ENCODE results near the gene PIK3CA. TPM values are rescaled to one million over a fixed set of nuclear protein-coding genes. Genes with fewer than 3 reads are reported as not detected.

The PIK3CA gene
- total and polyA plus RNA-seq, 2 experiments from 2014 or later: 8.3 to 22.5 TPM

DNA sequence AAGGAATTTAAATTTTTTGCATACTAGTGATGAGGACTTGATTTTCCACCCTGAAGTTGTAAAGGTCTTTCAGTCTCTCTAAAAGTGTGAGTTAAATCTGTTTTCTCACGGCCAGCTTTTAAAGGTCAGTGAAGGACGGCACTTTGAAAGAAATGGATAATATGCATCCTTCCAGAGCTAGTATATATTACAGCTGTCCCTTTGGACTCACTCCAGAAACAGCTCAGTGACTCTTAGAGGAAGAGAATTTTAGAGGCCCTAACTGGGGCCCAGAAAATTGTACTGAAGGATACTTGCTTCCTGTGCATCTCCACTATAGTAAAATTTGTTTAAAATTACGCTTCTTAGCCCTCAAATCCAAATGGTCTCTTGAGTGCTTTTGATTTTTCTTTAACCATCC is 41.6 kb downstream of the PIK3CA start:
- H3K4me2 ChIP-seq (ENCODE audit: unreplicated experiment): peak overlapping the region; percentile 27
- in situ Hi-C loops (cut with MboI): no loop called here

DNA sequence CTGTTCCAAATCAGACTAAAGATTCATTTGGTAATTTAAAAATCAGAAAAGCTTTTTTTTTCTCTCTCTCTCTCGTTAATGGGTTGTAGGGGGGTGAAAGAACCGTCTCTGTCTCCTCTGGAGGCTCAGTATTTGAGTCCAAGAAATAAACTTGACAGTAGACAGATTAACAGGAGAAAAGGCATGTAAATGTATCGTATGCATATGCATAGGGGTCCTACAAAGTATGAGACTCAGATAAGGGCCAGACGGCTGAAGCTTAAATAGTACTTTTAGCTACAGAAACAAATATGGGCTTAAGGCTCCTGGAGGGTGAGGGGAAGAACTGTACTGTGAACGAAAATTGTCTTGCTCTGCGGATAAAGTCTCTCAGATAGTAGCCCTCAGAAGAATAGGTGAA is 42.4 kb downstream of the PIK3CA start:
- Histone ChIP-seq H3K9me2 (ENCODE audit: insufficient read depth) (no peaks in the 10 kb centered on the region), H2AFZ (no peak overlapping the region), H3K4me2 (ENCODE audit: unreplicated experiment) (no peak overlapping the region), H3K27ac (no peak overlapping the region), H3K4me1 (ENCODE audit: insufficient read depth) (peaks cover 11% of the 10 kb centered on the region), H3K9me3 (ENCODE audit: low read depth) (no peaks in the 10 kb centered on the region), H3F3A (ENCODE audit: insufficient read depth) (no peaks in the 10 kb centered on the region), H3K79me2 (ENCODE audit: insufficient read depth) (peaks cover 96% of the 10 kb centered on the region), H3K9ac (no peak overlapping the region), H4K20me1 (ENCODE audit: insufficient read depth) (peaks cover 30% of the 10 kb centered on the region; the same call in 1 of the 2 replicates), H3K36me3 (ENCODE audit: low read depth) (no peaks in the 10 kb centered on the region), H3K27me3 (replicated peaks; ENCODE audit: insufficient read depth) (no peaks in the 10 kb centered on the region), H3K4me3 (no peak overlapping the region)
- 84 to 87% methylated on average over 6 of the region's 6 CpGs for WGBS, 2 experiments (ENCODE audit: low coverage in 1 of 2, low lambda C conversion rate in 2 of 2, missing lambda C conversion rate in 2 of 2)
- in situ Hi-C loops (cut with MboI): no loop called here
- no peak for DNase-seq
- TF ChIP-seq EZH2 (IDR thresholded peaks at IDR 0.05; ENCODE audit: insufficient read depth, poor library complexity, severe bottlenecking) (no peak), EZH2phosphoT487 (IDR thresholded peaks at IDR 0.05; ENCODE audit: insufficient read depth, low read depth) (no peak)

More for the DNA sequence above, 41.6 kb downstream of the PIK3CA start:
- peaks cover 11% of the 10 kb centered on the region for H3K4me1 ChIP-seq (ENCODE audit: insufficient read depth)
- H4K20me1 ChIP-seq (ENCODE audit: insufficient read depth): peaks cover 25% of the 10 kb centered on the region; the same call in 1 of the 2 replicates
- peaks cover 96% of the 10 kb centered on the region for H3K79me2 ChIP-seq (ENCODE audit: insufficient read depth)
- TF ChIP-seq EZH2phosphoT487 (IDR thresholded peaks at IDR 0.05; ENCODE audit: insufficient read depth, low read depth): no peak
- TF ChIP-seq EZH2 (IDR thresholded peaks at IDR 0.05; ENCODE audit: insufficient read depth, poor library complexity, severe bottlenecking): no peak
- H3K27ac ChIP-seq: no peak overlapping the region
- no peaks in the 10 kb centered on the region for H3K9me2 ChIP-seq (ENCODE audit: insufficient read depth)
- no peaks in the 10 kb centered on the region for H3F3A ChIP-seq (ENCODE audit: insufficient read depth)
- peak; percentile 75 for DNase-seq
- H3K9ac ChIP-seq: no peak overlapping the region
- no peaks in the 10 kb centered on the region for H3K36me3 ChIP-seq (ENCODE audit: low read depth)
- WGBS, 2 experiments (ENCODE audit: low coverage in 1 of 2, low lambda C conversion rate in 2 of 2, missing lambda C conversion rate in 2 of 2): 45 to 46% methylated on average over 3 of the region's 3 CpGs
- H3K27me3 ChIP-seq (replicated peaks; ENCODE audit: insufficient read depth): no peaks in the 10 kb centered on the region
- H3K9me3 ChIP-seq (ENCODE audit: low read depth): no peaks in the 10 kb centered on the region
- H2AFZ ChIP-seq: no peak overlapping the region
- H3K4me3 ChIP-seq: no peak overlapping the region

DNA sequence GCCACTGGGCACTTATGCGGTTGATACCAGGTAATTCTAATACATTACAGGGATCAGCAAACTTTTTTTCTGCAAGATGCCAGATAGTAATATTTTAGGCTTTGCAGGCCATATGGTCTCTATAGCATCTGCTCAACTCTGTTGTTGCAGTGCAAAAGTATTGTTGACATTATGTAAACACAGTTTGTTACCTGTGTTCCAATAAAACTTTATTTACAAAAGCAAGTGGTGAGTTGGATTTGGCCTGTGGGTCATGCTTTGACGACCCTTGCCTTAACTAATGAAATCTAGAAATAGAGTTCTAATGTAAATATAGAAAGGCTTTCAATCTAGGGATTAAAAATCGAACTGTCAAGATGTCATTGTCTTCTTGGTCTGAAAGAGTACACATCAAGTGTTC is 44.4 kb downstream of the PIK3CA start:
- no peaks in the 10 kb centered on the region for H3K36me3 ChIP-seq (ENCODE audit: low read depth)
- H3K27me3 ChIP-seq (replicated peaks; ENCODE audit: insufficient read depth): no peaks in the 10 kb centered on the region
- peaks cover 24% of the 10 kb centered on the region for H3K4me1 ChIP-seq (ENCODE audit: insufficient read depth)
- no peak overlapping the region for H2AFZ ChIP-seq
- H3K9ac ChIP-seq: no peak overlapping the region
- H4K20me1 ChIP-seq (ENCODE audit: insufficient read depth): peaks cover 29% of the 10 kb centered on the region
- in situ Hi-C loops (cut with MboI): no loop called here
- no peaks in the 10 kb centered on the region for H3K9me2 ChIP-seq (ENCODE audit: insufficient read depth)
- H3K79me2 ChIP-seq (ENCODE audit: insufficient read depth): peaks cover 97% of the 10 kb centered on the region
- no peak for DNase-seq
- H3K9me3 ChIP-seq (ENCODE audit: low read depth): no peaks in the 10 kb centered on the region
- TF ChIP-seq EZH2 (IDR thresholded peaks at IDR 0.05; ENCODE audit: insufficient read depth, poor library complexity, severe bottlenecking) (no peak), EZH2phosphoT487 (IDR thresholded peaks at IDR 0.05; ENCODE audit: insufficient read depth, low read depth) (no peak)
- 91% methylated on average over 3 of the region's 3 CpGs for WGBS, 2 experiments (ENCODE audit: low coverage in 1 of 2, low lambda C conversion rate in 2 of 2, missing lambda C conversion rate in 2 of 2)
- H3K4me3 ChIP-seq: no peak overlapping the region
- no peak overlapping the region for H3K4me2 ChIP-seq (ENCODE audit: unreplicated experiment)
- H3F3A ChIP-seq (ENCODE audit: insufficient read depth): peaks cover 6% of the 10 kb centered on the region
- no peak overlapping the region for H3K27ac ChIP-seq

DNA sequence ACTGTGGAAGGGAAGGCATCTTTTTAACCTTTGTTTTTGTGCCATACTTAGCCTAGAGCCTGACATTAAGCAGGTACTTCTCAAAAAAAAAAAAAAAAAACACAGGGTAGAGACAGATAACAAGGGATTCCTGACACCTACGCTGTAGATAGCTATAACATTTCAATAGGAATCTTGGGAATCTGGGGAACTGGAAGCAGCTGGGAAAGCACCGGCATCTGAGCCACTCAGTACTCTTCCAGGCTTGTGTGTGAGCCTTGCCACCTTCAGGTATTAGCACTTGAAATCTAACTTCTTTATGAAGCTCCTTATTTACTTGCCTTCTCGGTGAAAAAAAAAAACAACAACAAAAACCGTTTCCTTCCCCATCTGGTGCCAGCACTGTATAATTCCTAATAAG is 46.8 kb downstream of the PIK3CA start:
- no peak overlapping the region for H3K27ac ChIP-seq

DNA sequence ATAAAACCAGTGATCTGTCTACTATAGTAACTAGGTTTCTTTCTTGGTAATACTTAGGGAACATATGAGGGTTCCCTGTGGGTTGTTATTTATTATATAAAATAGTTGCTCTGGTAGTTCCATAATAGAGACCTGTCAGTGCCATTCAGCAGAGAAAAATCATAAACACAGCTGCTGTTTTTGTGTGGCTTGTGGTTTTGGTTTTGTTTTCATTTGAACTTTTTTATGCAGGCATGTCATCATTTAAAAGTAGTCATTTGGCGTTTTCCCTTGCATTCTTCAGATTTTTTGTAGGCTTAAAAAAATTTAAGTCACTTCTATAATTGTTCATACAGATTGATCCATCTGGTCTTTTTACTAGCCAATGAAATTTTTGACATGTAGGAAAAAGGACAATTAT is 47.9 kb downstream of the PIK3CA start:
- WGBS, 2 experiments (ENCODE audit: low coverage in 1 of 2, low lambda C conversion rate in 2 of 2, missing lambda C conversion rate in 2 of 2): 0 to 2% methylated on average over 1 of the region's 1 CpG
- in situ Hi-C loops (cut with MboI): no loop called here

More for the DNA sequence above, 46.8 kb downstream of the PIK3CA start:
- Histone ChIP-seq H3K9me2 (ENCODE audit: insufficient read depth) (no peaks in the 10 kb centered on the region), H4K20me1 (ENCODE audit: insufficient read depth) (peaks cover 21% of the 10 kb centered on the region), H3F3A (ENCODE audit: insufficient read depth) (peaks cover 6% of the 10 kb centered on the region), H3K9ac (no peak overlapping the region), H3K4me1 (ENCODE audit: insufficient read depth) (peaks cover 17% of the 10 kb centered on the region), H3K27me3 (replicated peaks; ENCODE audit: insufficient read depth) (no peaks in the 10 kb centered on the region), H3K36me3 (ENCODE audit: low read depth) (peaks cover 4% of the 10 kb centered on the region; the same call in 1 of the 2 replicates), H2AFZ (no peak overlapping the region), H3K9me3 (ENCODE audit: low read depth) (no peaks in the 10 kb centered on the region), H3K4me3 (no peak overlapping the region), H3K79me2 (ENCODE audit: insufficient read depth) (peaks cover 90% of the 10 kb centered on the region), H3K4me2 (ENCODE audit: unreplicated experiment) (no peak overlapping the region)
- in situ Hi-C loops (cut with MboI): no loop called here
- no peak for TF ChIP-seq EZH2 (IDR thresholded peaks at IDR 0.05; ENCODE audit: insufficient read depth, poor library complexity, severe bottlenecking)
- no peak for TF ChIP-seq EZH2phosphoT487 (IDR thresholded peaks at IDR 0.05; ENCODE audit: insufficient read depth, low read depth)
- 90 to 92% methylated on average over 4 of the region's 4 CpGs for WGBS, 2 experiments (ENCODE audit: low coverage in 1 of 2, low lambda C conversion rate in 2 of 2, missing lambda C conversion rate in 2 of 2)
- no peak for DNase-seq

More for the DNA sequence above, 47.9 kb downstream of the PIK3CA start:
- no peak overlapping the region for H2AFZ ChIP-seq
- no peaks in the 10 kb centered on the region for H3K9me2 ChIP-seq (ENCODE audit: insufficient read depth)
- no peak overlapping the region for H3K4me3 ChIP-seq
- peak overlapping the region; percentile 35 for H3K4me2 ChIP-seq (ENCODE audit: unreplicated experiment)
- peaks cover 82% of the 10 kb centered on the region for H3K79me2 ChIP-seq (ENCODE audit: insufficient read depth)
- H3K27ac ChIP-seq: no peak overlapping the region
- peaks cover 14% of the 10 kb centered on the region for H3K4me1 ChIP-seq (ENCODE audit: insufficient read depth)
- peak; percentile 70 for DNase-seq
- peaks cover 6% of the 10 kb centered on the region for H3F3A ChIP-seq (ENCODE audit: insufficient read depth)
- H3K36me3 ChIP-seq (ENCODE audit: low read depth): peaks cover 12% of the 10 kb centered on the region
- peak; percentile 78; the same call in 1 of the 2 replicates for TF ChIP-seq EZH2phosphoT487 (IDR thresholded peaks at IDR 0.05; ENCODE audit: insufficient read depth, low read depth)
- no peak for TF ChIP-seq EZH2 (IDR thresholded peaks at IDR 0.05; ENCODE audit: insufficient read depth, poor library complexity, severe bottlenecking)
- H3K9ac ChIP-seq: no peak overlapping the region
- H4K20me1 ChIP-seq (ENCODE audit: insufficient read depth): peaks cover 17% of the 10 kb centered on the region
- H3K27me3 ChIP-seq (replicated peaks; ENCODE audit: insufficient read depth): no peaks in the 10 kb centered on the region
- no peaks in the 10 kb centered on the region for H3K9me3 ChIP-seq (ENCODE audit: low read depth)

All from GM23248 (cell line).